Measurements from ENCODE around the gene MTMR11. TPM values are rescaled to one million over a fixed set of nuclear protein-coding genes. Genes with fewer than 3 reads are reported as not detected.
A peak's percentile ranks its signal among the peaks of the same experiment; 100 is the strongest.

Gene MTMR11
- total RNA-seq, 1 experiment from 2014 or later, result 7.1 TPM

- TF ChIP-seq AFF4 (CRISPR knock-in tag; IDR thresholded peaks at IDR 0.05; ENCODE audit: borderline replicate concordance), result no peak
- TF ChIP-seq ATF6 (CRISPR knock-in tag; IDR thresholded peaks at IDR 0.05), result no peak
- peak; percentile 67; the same call in 1 of the 2 replicates for TF ChIP-seq PRDM15 (CRISPR knock-in tag; IDR thresholded peaks at IDR 0.05)
- no peak for TF ChIP-seq GRHL2 (CRISPR knock-in tag; IDR thresholded peaks at IDR 0.05; ENCODE audit: insufficient replicate concordance, severe bottlenecking)
- TF ChIP-seq ZNF138 (CRISPR knock-in tag; conservative IDR thresholded peaks at IDR 0.05), result peak; percentile 48; the same call in 1 of the 2 replicates
- TF ChIP-seq TEAD4 (CRISPR knock-in tag; IDR thresholded peaks at IDR 0.05), result no peak
- no peak for TF ChIP-seq ZSCAN18 (CRISPR knock-in tag; IDR thresholded peaks at IDR 0.05)
- peak; percentile 81; the same call in 1 of the 2 replicates for TF ChIP-seq RELA (CRISPR knock-in tag; IDR thresholded peaks at IDR 0.05; ENCODE audit: borderline replicate concordance)
- TF ChIP-seq CDX4 (CRISPR knock-in tag; IDR thresholded peaks at IDR 0.05; ENCODE audit: borderline replicate concordance), result no peak
- no peak for TF ChIP-seq NFATC4 (CRISPR knock-in tag; IDR thresholded peaks at IDR 0.05)
- peak; percentile 80 for TF ChIP-seq MAX (CRISPR knock-in tag; IDR thresholded peaks at IDR 0.05)
- TF ChIP-seq MYBL2 (CRISPR knock-in tag; IDR thresholded peaks at IDR 0.05), result no peak; the same call in 1 of the 2 replicates
- TF ChIP-seq ZNF263 (CRISPR knock-in tag; IDR thresholded peaks at IDR 0.05; ENCODE audit: low read depth), result no peak
- no peak for TF ChIP-seq ZNF671 (CRISPR knock-in tag; IDR thresholded peaks at IDR 0.05)
- TF ChIP-seq ZNF416 (CRISPR knock-in tag; IDR thresholded peaks at IDR 0.05), result no peak
- peak; percentile 99 for TF ChIP-seq USF2 (CRISPR knock-in tag; IDR thresholded peaks at IDR 0.05)
- no peak for TF ChIP-seq ZNF425 (CRISPR knock-in tag; conservative IDR thresholded peaks at IDR 0.05)
- TF ChIP-seq CREM (CRISPR knock-in tag; IDR thresholded peaks at IDR 0.05), result peak; percentile 58
Measured at GRCh38 chr1:149899460-149900284, 37.0 kb downstream of the MTMR11 start, which contains the start of gene BOLA1 (continued).
